SK-N-SH treated with all-trans-retinoic acid at 6 μM for 48 hours (cell line): ENCODE results near the gene ENAH.
"Not testable (repeated sequence)": the region's sequence is repeated elsewhere in the genome, so short reads cannot be mapped to it uniquely, and the experiment has no call there.

Experiments
- ATAC-seq: fragments of 200-7000 bp; cut with Tn5 transposase; 3 replicates; pipeline ENCODE4 v1.9.1; 2020; ENCODE audit warnings: mild to moderate bottlenecking, moderate library complexity
- ARNTL ChIP-seq: fragments of 450-650 bp; formaldehyde crosslinking; IDR thresholded peaks from 2 replicates; pipeline ENCODE4 v1.5.0; 2020; ENCODE audit warnings: low read depth, mild to moderate bottlenecking, moderate library complexity, borderline replicate concordance
- BACH2 ChIP-seq: fragments of 250-450 bp; sonication (Bioruptor Pico); IDR thresholded peaks from 2 replicates; pipeline ENCODE4 v1.9.0; 2021; ENCODE audit warnings: mild to moderate bottlenecking, borderline replicate concordance
- ESRRG ChIP-seq: fragments of 250-450 bp; sonication (Bioruptor Pico); IDR thresholded peaks from 2 replicates; pipeline ENCODE4 v1.6.1; 2021; ENCODE audit warnings: mild to moderate bottlenecking
- OSR1 ChIP-seq: fragments of 250-450 bp; sonication (Bioruptor Pico); IDR thresholded peaks from 2 replicates; pipeline ENCODE4 v1.8.0; 2022; ENCODE audit warnings: moderate library complexity, mild to moderate bottlenecking, inconsistent platforms
- PPARA ChIP-seq: fragments of 250-450 bp; sonication (Bioruptor Pico); IDR thresholded peaks from 2 replicates; pipeline ENCODE4 v1.5.0; 2020; ENCODE audit warnings: mild to moderate bottlenecking, borderline replicate concordance
- RARB ChIP-seq: fragments of 250-450 bp; sonication (Bioruptor Pico); IDR thresholded peaks from 2 replicates; pipeline ENCODE4 v1.8.0; 2021; ENCODE audit warnings: mild to moderate bottlenecking, moderate library complexity
- TOX ChIP-seq: fragments of 250-450 bp; sonication (Bioruptor Pico); IDR thresholded peaks from 2 replicates; pipeline ENCODE4 v1.8.0; 2021; ENCODE audit warnings: mild to moderate bottlenecking, moderate library complexity, borderline replicate concordance
- ZFP30 ChIP-seq: fragments of 450-650 bp; formaldehyde crosslinking; IDR thresholded peaks from 2 replicates; pipeline ENCODE4 v1.5.0; 2022; ENCODE audit warnings: mild to moderate bottlenecking, moderate library complexity
- ZNF70 ChIP-seq: fragments of 450-650 bp; formaldehyde crosslinking; IDR thresholded peaks from 2 replicates; pipeline ENCODE4 v1.5.0; 2020; ENCODE audit warnings: mild to moderate bottlenecking, moderate library complexity
- ZNF8 ChIP-seq: fragments of 450-650 bp; formaldehyde crosslinking; IDR thresholded peaks from 2 replicates; pipeline ENCODE4 v1.5.0; 2020; ENCODE audit warnings: mild to moderate bottlenecking, moderate library complexity
- TF ChIP-seq, protein P1 (sequence below): fragments of 250-450 bp; sonication (Bioruptor Pico); IDR thresholded peaks from 2 replicates; pipeline ENCODE4 v1.8.0; 2021; ENCODE audit warnings: low read depth, mild to moderate bottlenecking, moderate library complexity, borderline replicate concordance
- TF ChIP-seq, protein P2 (sequence below): fragments of 250-450 bp; sonication (Bioruptor Pico); IDR thresholded peaks from 2 replicates; pipeline ENCODE4 v1.5.1; 2020; ENCODE audit warnings: low read depth, mild to moderate bottlenecking, moderate library complexity
- TF ChIP-seq, protein P3 (sequence below): fragments of 250-450 bp; sonication (Bioruptor Pico); IDR thresholded peaks from 2 replicates; pipeline ENCODE4 v1.5.0; 2020; ENCODE audit warnings: mild to moderate bottlenecking, moderate library complexity

The ENAH gene

DNA sequence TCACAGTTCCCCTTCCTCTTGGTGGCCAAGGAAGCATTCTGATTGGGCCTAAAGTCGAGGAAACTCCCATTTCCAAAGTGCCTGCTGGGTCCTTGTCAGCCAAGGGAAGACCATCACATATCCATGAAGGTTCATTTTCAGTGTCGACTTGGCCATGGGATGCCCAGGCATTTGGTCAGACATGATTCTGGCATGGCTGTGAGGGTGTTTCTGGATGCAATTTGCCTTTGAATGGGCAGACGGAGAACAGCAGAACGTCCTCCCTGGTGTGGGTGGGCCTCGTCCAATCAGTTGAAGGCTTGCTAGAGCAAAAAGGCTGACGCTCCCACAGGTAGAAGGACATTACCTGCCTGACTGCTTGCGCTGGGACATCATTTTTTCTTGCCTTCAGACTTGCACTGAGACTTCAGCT, 176.8 kb downstream of the ENAH start:
- no peak for ATAC-seq
- TF ChIP-seq, protein P1, sequence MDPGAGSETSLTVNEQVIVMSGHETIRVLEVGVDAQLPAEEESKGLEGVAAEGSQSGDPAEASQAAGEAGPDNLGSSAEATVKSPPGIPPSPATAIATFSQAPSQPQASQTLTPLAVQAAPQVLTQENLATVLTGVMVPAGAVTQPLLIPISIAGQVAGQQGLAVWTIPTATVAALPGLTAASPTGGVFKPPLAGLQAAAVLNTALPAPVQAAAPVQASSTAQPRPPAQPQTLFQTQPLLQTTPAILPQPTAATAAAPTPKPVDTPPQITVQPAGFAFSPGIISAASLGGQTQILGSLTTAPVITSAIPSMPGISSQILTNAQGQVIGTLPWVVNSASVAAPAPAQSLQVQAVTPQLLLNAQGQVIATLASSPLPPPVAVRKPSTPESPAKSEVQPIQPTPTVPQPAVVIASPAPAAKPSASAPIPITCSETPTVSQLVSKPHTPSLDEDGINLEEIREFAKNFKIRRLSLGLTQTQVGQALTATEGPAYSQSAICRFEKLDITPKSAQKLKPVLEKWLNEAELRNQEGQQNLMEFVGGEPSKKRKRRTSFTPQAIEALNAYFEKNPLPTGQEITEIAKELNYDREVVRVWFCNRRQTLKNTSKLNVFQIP (CRISPR knock-in tag) = no peak
- TF ChIP-seq TOX (CRISPR knock-in tag) (no peak), ARNTL (no peak), ZFP30 (CRISPR knock-in tag) (no peak), ESRRG (no peak)

DNA sequence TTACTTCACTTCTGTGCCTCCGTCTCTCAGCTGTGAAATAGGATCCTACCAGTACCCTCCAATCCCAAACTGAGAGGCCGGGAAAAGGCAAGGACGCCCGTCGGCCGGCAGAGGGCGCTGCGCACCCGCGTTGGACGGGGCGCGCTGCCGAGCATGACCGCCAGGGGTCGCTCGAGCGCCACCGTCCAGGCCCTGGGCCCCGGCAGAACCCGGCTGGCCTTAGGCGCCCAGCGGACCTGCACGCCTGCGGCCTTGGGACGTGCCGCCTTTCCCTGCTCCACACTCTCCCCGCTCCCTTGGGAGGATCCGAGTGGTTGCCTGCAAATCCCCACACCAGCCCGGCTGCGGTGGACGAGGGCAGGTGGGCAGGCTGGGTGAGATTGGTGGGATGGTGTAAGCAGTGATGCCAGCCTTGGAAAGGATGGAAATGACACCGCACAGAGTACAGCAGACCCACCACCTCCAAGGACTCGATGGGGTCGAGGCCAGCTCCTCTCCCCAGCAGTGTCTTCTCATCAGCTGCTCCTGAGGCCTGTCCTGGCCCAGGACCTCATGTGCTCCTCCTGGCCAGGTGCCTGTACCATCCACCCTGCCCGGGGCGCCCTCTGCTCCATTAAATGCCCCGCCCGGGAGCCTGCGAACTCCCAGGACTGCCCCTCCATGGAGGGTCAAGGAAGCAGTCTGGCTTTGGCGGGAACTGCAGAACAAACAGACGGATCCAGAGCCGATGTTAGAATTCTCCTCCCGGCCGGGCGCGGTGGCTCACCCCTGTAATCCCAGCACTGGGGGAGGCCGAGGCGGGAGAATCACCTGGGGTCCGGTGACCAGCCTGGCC, 177.7 kb downstream of the ENAH start:
- ATAC-seq = peak; percentile 91

DNA sequence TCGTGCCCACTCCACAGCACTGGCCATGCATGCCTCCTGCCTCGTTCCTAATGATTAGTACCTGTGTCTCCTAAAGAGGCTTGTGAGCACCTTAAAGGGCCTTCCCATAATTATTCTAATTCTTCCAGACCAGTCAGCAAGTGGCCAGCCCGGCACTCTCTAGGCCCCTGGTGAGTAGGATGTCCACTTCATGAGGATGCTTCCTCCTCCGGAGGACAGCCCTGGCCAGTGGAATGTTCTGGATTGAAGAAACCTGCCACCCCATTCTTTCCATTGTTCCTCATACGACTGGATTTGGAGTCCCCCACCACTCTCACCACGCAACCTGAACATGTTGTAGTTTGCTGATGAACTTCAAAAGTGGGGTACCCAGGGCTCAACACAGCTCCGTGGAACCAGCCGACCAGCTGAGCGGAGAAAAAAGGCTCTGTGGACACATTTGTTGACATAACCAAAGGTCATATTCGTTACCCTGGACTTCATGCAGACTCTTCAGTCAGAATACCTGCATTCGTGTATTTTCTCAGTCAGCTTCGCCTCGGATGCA, 178.4 kb downstream of the ENAH start:
- TF ChIP-seq BACH2 (CRISPR knock-in tag) = no peak
- TF ChIP-seq PPARA (CRISPR knock-in tag) = no peak
- TF ChIP-seq, protein P2, sequence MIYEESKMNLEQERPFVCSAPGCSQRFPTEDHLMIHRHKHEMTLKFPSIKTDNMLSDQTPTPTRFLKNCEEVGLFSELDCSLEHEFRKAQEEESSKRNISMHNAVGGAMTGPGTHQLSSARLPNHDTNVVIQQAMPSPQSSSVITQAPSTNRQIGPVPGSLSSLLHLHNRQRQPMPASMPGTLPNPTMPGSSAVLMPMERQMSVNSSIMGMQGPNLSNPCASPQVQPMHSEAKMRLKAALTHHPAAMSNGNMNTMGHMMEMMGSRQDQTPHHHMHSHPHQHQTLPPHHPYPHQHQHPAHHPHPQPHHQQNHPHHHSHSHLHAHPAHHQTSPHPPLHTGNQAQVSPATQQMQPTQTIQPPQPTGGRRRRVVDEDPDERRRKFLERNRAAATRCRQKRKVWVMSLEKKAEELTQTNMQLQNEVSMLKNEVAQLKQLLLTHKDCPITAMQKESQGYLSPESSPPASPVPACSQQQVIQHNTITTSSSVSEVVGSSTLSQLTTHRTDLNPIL (CRISPR knock-in tag) = no peak
- no peak for TF ChIP-seq ZFP30 (CRISPR knock-in tag)
- TF ChIP-seq, protein P1 (CRISPR knock-in tag) = no peak
- TF ChIP-seq OSR1 (CRISPR knock-in tag) = no peak
- TF ChIP-seq ZNF8 (CRISPR knock-in tag) = no peak
- TF ChIP-seq, protein P3, sequence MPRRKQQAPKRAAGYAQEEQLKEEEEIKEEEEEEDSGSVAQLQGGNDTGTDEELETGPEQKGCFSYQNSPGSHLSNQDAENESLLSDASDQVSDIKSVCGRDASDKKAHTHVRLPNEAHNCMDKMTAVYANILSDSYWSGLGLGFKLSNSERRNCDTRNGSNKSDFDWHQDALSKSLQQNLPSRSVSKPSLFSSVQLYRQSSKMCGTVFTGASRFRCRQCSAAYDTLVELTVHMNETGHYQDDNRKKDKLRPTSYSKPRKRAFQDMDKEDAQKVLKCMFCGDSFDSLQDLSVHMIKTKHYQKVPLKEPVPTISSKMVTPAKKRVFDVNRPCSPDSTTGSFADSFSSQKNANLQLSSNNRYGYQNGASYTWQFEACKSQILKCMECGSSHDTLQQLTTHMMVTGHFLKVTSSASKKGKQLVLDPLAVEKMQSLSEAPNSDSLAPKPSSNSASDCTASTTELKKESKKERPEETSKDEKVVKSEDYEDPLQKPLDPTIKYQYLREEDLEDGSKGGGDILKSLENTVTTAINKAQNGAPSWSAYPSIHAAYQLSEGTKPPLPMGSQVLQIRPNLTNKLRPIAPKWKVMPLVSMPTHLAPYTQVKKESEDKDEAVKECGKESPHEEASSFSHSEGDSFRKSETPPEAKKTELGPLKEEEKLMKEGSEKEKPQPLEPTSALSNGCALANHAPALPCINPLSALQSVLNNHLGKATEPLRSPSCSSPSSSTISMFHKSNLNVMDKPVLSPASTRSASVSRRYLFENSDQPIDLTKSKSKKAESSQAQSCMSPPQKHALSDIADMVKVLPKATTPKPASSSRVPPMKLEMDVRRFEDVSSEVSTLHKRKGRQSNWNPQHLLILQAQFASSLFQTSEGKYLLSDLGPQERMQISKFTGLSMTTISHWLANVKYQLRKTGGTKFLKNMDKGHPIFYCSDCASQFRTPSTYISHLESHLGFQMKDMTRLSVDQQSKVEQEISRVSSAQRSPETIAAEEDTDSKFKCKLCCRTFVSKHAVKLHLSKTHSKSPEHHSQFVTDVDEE (CRISPR knock-in tag) = no peak
- TF ChIP-seq RARB (CRISPR knock-in tag) = no peak
- TF ChIP-seq, all 23 proteins: peak for 0
- peak; percentile 3 for ATAC-seq

More for the DNA sequence above, 177.7 kb downstream of the ENAH start:
- TF ChIP-seq TOX (CRISPR knock-in tag) = no peak
- TF ChIP-seq ZNF70 (CRISPR knock-in tag) = 0 out of 2 replicates have a peak, but pooled peaks have one; percentile 39
- TF ChIP-seq, all 23 proteins: peak for 1

DNA sequence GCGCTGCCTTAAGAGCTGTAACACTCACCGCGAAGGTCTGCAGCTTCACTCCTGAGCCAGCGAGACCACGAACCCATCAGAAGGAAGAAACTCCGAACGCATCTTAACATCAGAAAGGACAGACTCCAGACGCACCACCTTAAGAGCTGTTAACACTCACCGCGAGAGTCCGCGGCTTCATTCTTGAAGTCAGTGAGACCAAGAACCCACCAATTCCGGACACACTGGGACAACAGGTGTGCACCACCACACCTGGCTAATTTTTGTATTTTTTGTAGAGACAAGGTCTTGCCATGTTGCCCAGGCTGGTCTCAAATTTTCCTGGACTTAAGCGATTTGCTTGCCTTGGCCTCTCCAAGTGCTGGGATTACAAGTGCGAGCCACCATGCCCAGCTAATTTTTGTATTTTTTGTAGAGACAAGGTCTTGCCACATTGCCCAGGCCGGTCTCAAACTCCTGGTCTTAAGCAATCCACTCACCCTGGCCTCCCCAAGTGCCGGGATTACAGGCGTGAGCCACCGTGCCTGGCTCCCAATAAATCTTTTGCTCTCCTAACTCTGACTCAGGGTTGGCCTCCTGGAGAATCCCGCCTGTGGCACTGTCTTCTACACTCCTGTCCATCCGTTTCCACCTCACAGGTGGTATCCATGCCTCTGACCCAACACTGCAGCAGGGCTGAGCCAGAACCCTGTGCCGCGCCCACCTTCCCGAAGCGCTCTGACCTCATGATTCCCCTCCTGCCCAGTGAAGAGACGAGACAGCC, 179.1 kb downstream of the ENAH start:
- ATAC-seq = not testable (repeated sequence)

DNA sequence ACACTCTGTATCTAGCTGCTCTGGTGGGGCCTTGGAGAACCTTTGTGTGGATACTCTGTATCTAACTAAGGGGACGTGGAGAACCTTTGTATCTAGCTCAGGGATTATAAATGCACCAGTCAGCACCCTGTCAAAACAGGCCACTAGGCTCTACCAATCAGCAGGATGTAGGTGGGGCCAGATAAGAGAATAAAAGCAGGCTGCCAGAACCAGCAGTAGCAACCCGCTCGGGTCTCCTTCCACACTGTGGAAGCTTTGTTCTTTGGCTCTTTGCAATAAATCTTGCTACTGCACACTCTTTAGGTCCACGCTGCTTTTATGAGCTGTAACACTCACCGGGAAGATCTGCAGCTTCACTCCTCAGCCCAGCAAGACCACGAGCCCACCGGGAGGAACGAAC, 179.7 kb downstream of the ENAH start:
- not testable (repeated sequence) for ATAC-seq
